ENCODE measurements around the gene SERPINA3. TPM values are rescaled to one million over a fixed set of nuclear protein-coding genes. Genes with fewer than 3 reads are reported as not detected.

SERPINA3 gene
- total RNA-seq, 2 experiments from 2014 or later, result not detected

- ChIA-PET CTCF (no interaction called here), POLR2A (no interaction called here)
These were observed 38.9 kb downstream of the SERPINA3 start for GRCh38 chr14:94650806-94651805.

GRCh38 chr14:94653321-94653720 is 41.1 kb downstream of the SERPINA3 start:
- POLR2A ChIA-PET, result no interaction called here
- CTCF ChIA-PET, result no interaction called here

GRCh38 chr14:94654071-94654861 is 42.1 kb downstream of the SERPINA3 start:
- POLR2A ChIA-PET, result no interaction called here
- CTCF ChIA-PET, result interaction anchor here (0.6 kb wide), 1 partner anchor 525 kb away, joined by 3 read pairs; no protein-coding TSS in a partner anchor

- CTCF ChIA-PET, result no interaction called here
- POLR2A ChIA-PET, result no interaction called here
These were observed 43.0 kb downstream of the SERPINA3 start for GRCh38 chr14:94655169-94655710.

- ChIA-PET POLR2A (no interaction called here), CTCF (no interaction called here)
These were observed 43.9 kb downstream of the SERPINA3 start for GRCh38 chr14:94656043-94656442.

GRCh38 chr14:94659256-94659655 is 47.1 kb downstream of the SERPINA3 start:
- CTCF ChIA-PET, result no interaction called here
- POLR2A ChIA-PET, result no interaction called here

- ChIA-PET POLR2A (no interaction called here), CTCF (interaction anchor here (1.1 kb wide), 1 partner anchor 112 kb away, joined by 3 read pairs; no protein-coding TSS in a partner anchor)
These were observed 47.7 kb downstream of the SERPINA3 start for GRCh38 chr14:94659901-94660300.

GRCh38 chr14:94660306-94660946 is 48.2 kb downstream of the SERPINA3 start:
- CTCF ChIA-PET, result interaction anchor here (1.1 kb wide), 1 partner anchor 112 kb away, joined by 3 read pairs; no protein-coding TSS in a partner anchor
- POLR2A ChIA-PET, result no interaction called here

GRCh38 chr14:94663538-94663937 is 51.3 kb downstream of the SERPINA3 start:
- ChIA-PET CTCF (no interaction called here), POLR2A (no interaction called here)

- CTCF ChIA-PET, result no interaction called here
- POLR2A ChIA-PET, result no interaction called here
These were observed 51.9 kb downstream of the SERPINA3 start for GRCh38 chr14:94663965-94664704.

GRCh38 chr14:94665121-94665520 is 52.9 kb downstream of the SERPINA3 start:
- ChIA-PET CTCF (no interaction called here), POLR2A (no interaction called here)

- ChIA-PET POLR2A (no interaction called here), CTCF (no interaction called here)
These were observed 53.4 kb downstream of the SERPINA3 start for GRCh38 chr14:94665544-94665943.

- ChIA-PET POLR2A (no interaction called here), CTCF (interaction anchor here (0.8 kb wide), 1 partner anchor 21 kb away, joined by 4 read pairs; no protein-coding TSS in a partner anchor)
These were observed 58.6 kb downstream of the SERPINA3 start for GRCh38 chr14:94670692-94671285.

- POLR2A ChIA-PET, result no interaction called here
- CTCF ChIA-PET, result no interaction called here
These were observed 59.8 kb downstream of the SERPINA3 start for GRCh38 chr14:94671870-94672444.

GRCh38 chr14:94673071-94673470 is 60.9 kb downstream of the SERPINA3 start:
- ChIA-PET CTCF (no interaction called here), POLR2A (no interaction called here)
